GM18867 (cell line): ENCODE data around the gene CLTB.
A peak's percentile ranks its signal among the peaks of the same experiment; 100 is the strongest.

Source experiments
- ATAC-seq: cut with Tn5 transposase; IDR thresholded peaks from one replicate; pipeline ENCODE4 v1.9.1; 2021; ENCODE audit warnings: mild to moderate bottlenecking, moderate library complexity; ENCODE audit not compliant: unreplicated experiment

The CLTB gene

DNA sequence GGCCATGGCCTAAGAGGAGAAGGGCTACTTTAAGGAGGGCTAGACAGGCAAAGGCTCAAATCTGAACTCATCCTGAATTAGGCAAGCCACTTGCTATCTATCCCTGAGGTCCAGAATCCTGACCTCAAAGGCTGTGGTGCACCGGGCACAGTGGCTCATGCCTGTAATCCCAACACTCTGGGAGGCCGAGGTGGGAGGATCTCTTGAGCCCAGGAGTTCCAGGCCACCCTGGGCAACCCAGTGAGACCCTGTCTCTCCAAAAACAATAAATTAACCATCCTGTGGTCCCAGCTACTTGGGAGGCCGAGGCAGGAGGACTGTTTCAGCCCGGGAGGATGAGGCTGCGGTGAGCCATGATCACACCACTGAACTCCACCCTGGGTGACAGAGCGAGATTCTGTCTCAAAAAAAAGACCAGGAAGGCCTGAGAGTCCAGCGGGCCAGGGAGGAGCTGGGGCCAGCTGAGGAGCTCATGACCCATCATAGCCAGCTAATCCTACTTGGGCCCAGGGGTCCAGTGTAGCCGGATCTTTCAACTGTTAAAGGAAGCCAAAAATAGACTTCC is 31.9 kb downstream of the CLTB start:
- no peak for ATAC-seq

DNA sequence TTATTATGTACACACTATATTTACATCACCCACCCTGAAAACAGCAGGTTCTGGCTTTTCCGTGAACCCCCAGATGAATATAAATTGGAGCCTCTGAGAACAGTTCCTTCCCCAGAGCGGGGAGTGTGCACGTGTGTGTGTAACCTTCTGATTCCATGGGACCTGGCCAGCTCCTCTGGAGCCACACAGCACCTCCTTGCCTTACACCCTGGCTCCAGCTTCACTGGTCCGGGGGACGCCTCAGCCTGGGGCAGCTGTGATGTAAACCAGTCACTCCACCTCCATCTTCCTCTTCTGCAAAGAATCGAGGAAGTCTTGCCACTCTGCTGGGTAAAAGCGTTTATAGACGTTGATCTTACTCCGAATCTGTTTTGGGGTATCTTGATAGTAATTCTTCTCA is 32.4 kb downstream of the CLTB start:
- ATAC-seq = no peak

DNA sequence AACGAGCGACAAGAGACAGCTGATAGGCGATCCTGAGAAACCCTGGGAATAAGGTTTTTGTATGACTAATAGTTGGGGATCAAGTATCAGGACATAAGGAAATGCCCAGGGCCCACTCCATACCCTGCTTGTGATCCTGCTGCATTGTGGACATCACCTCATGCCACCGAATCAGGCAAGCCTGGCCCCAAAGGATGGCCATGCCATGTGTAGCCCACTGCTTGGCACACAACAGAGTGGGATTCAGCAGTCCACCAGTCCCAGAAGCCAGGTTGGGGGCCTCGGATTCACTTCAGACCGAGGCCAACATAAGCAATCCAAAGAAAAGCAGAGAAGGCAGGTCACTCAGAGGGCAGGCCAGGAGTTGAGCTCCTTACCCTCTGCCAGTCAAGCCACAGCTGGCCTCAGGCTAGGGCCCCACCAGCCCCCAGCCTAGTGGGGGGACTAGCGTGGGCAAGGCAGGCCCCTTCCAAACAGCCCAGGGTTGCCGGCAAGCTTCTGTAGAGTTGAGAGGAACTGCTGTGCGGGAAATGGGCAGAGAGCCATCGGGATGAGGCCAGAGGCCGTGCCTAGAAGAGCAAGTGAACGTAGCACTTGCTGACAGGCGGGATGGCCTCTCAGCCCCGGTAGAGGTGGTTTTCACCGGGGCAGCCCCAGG is 33.0 kb downstream of the CLTB start:
- no peak for ATAC-seq

DNA sequence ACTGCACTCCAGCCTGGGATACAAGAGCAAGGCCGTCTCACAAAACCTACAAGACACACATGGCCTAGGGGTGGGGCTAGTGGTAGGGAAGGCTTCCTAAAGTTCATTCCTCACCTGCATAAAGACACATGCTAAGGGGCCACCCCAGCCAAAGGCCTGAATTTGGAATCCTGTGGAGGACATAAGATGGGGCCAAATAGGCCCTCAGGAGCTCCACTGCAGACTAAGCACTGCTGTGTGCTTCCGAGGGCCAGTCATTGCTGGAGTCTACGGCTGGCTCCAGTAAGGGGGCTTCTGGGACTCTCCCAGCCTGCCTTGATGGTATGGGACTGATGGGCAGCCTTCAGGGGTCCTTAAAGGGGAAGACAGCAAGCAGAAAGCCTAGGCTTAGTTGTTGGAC is 33.6 kb downstream of the CLTB start:
- no peak for ATAC-seq

DNA sequence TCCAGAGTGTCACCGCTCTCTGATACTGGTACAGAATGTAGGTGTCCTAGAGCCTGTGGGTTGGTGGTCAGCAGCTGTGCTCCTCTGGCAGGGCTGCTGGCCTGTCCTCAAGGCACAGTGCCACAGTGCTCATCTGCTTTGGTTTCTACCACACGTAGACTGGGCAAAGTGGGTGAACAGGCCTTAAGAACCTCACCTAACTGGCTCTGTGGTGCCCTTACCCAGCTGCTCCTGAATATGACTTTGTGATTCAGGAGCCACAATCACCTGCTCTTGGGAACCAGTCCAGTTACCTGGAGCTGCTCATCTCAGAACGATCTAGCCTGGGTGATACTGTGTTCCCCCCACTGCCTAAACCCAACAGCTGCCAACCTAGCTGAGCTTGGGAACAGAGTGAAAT is 34.4 kb downstream of the CLTB start:
- ATAC-seq = no peak

DNA sequence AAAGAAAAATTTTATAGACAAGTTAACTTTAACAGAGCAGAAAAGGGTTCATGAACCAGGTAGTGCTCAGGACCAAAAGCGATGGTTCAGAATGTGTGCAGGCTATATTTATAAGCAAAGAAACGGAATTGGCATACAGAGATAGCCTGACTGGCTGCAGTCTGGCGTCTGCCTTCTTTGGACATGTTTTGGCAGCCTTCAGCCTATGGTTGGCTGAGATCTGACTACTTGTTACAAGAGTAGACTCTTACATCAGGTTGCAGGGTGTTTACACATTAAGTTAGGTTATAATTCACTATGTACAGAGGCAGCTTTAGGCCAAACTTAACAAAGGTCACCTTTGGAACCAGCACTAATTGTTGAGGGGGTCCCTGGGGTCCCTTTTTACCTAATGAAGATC is 34.9 kb downstream of the CLTB start:
- ATAC-seq = no peak

DNA sequence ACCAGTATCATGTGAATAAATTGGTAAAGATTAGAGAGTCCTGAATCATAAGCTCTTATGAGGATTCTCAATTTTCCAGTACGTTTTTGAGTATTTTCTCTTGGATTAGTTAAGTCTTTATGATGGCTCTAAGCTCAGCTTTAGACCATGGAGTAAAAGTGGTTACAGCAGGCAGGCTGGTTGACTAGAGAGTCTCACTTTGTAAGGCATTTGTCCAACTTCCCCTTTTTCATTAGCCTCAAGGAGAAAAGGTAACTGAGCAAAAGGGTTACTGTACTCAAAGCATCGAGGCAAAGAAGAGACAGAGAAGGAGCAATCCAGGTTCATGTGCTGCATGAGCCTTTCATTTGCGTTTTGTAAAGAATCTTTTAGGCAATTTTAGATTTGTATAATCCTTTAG is 36.5 kb downstream of the CLTB start:
- ATAC-seq = peak; percentile 55

DNA sequence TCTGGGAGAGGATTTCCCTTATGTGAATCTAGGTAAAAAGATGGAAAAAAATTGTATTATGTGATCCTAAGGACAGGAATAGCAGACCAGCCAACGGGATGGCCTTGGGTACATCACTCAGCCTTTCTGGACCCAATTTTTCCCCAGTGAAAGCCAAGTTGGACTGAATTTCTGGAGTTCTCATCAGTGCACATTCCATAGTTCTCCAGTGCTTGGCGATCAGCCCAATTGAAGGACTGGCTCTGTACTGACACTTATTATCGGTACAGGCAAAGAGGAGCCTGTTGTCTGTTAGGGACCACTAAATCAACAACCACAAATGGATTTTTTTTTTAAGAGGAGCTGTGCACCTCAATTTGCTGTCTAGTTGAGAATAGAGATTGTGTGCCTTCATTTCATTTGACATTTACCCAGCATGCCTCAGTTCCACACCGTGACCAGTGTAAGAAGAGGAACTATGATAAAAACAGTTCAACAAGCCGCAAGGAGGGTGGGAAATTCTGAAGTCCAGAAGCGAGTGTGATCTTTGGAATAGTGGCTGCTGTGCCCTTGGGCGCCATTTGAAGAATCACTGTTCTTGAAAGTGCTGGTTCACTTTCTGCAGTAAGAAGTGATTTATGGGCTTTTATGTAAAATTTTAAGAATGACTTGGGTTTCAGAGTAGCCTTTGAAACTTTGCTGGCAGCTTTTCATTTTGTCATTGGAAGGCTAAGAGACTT is 43.1 kb downstream of the CLTB start:
- ATAC-seq = no peak

DNA sequence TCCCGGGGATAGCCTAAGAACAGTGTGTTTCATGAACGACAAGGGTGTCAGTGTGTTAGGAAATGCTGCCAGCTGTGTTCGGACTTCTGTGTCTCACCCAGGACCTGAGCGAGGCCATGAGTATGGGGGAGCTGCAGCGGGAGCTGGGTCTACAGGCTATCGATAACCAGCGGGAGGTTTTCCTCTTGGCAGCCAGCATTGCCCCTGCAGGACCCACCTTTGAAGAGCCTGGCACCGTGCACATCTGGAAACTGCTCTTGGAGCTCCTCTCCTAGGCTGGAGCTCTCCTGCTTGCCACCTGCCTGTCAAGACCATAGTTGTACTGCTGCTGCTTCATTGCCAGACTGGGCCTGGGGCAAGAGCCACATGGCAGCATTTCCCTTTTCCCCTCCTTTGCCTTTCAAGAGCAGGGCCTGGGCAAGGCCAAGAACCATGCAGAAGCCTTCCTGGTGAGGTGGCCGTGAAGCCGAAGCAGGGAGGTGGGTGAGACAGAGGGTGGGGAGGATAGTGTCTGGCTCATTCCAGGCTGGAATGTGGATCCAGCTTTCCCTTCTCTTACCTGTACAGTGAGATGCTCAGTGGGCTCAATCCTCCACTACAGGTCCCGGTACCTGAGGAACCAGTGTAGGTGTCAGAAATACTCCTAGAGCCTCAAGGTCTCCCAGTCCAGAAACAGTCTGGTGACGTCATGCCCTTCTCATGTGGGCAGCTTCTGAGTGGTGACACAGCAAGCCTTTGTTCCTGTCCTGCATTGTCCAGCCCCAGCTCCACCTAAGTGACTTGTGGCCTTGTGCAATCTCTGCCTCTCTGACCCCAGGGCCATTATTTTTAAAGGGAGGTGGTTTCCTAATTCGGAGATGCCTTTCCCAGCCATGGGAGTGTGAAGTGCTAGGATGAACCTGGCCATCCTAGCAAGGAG is 44.5 kb downstream of the CLTB start:
- no peak for ATAC-seq

DNA sequence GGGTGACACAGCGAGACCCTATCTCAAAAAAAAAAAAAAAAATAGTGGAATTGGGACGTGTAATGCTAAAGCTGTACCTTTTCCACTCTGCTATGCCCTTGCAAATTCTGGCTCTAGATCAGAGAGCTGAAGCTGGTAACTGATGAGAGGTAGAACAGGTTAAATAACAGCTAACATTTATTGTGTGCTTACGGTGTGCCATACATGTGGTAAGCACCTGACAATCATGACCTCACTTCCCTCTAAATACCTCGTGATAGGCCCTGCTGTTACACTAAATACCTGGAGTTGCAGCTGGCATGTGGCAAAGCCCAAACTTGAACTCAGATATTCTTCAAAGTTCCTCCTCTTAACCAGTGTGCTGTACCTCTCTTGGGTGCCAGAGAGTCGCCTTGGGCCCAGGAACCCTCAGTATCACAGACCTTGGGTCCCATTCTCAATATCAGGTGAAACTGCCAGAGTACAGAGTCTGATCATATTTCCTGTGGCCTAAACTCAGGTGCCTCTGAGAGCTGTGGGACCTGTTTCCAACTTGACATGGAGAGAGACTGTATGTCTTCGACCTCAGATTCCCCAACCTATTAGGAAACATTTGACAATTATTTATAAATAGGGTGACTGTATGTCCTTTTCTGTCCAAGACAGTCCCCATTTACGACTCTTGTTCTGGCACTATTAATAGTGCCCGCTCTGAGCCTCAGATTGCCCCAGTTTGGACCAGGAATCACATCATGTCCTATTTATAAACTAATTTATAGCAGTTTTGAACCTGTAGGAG is 46.2 kb downstream of the CLTB start:
- no peak for ATAC-seq

DNA sequence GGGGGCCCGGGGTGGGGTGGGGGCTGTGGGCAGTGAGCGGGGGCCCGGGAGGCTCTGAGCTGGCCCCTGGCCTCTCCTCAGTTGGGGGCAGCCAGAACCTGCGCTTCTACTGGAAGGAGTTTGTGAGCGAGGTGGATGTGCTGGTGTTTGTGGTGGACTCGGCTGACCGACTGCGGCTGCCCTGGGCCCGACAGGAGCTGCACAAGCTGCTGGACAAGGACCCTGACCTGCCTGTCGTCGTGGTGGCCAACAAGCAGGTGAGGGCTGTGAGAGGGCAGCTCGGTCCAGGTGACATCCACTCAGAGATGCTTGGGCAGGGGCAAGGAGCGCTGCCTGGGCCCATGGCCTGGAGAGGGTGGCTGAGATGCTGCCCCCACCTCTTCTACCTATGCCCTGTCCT is 47.6 kb downstream of the CLTB start:
- no peak for ATAC-seq

DNA sequence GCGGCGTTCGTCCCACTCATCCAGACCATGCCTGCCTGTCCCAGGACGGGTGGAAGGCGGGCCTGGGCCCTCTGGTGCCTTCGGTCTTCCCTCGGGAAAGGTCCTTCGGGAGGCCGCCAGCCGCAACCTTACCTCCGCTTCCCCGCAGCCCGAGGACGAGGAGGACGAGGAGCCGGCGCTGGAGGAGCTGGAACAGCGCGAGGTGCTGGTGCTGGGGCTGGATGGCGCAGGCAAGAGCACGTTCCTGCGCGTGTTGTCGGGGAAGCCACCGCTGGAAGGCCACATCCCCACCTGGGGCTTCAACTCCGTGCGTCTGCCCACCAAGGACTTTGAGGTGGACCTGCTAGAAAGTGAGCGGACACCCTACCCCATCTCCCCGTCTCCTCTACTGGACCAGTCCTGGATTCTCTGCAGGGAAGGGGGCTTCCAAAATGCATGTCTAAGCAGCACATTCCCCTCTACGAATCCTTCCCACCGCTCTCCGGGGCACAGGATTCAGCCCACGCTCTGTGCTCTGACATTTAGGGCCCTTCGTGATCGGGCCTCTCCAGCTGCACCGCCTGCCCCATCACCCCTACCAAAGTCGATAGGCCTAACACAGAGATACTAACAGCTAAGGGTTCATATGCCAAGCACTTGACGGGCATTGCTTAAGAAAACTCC is 50.0 kb downstream of the CLTB start:
- ATAC-seq = no peak

DNA sequence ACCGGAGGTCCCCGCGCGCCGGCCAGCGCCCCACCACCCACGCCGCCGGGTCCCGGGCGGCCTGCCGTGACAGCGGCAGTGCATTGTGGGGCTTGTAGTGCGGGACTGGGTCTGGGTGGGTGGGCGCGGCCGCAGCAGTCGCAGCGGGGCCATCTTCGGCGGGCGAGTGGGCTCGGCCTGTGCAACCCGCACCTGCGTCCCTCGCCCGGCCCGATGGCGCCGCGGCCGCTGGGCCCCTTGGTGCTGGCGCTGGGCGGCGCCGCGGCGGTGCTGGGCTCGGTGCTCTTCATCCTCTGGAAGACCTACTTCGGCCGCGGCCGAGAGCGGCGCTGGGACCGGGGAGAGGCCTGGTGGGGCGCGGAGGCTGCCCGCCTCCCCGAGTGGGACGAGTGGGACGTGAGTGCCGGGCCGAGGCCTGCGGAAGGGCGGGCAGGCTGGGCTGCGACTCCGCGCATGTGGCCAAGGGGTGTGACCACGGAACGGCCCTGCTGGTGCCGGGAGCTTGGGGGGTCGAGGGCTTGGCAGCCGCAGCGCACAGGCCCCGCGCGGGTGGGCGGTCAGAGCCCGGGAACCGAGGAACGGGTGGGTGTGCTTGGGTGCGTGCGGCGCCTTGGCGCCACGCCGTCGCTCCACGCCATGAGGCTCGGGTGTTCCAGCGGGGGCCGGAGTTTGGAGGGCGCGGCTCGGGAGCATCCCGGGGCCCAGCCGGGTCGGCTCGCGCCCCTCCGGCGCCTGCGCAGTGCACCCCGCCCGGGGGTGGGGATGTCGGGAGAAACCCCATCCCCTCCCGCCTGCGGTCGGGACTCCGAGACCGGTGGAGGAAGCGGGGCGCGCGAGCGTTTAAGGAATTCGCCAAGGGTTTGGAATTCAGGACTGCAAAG is 50.7 kb downstream of the CLTB start, which contains the start of gene ARL10:
ARL10 (plus strand) TSS at position 137 of the 881 bp plus-strand sequence; CDS start at position 214, 77 bp downstream.
- ATAC-seq = peak; percentile 31

DNA sequence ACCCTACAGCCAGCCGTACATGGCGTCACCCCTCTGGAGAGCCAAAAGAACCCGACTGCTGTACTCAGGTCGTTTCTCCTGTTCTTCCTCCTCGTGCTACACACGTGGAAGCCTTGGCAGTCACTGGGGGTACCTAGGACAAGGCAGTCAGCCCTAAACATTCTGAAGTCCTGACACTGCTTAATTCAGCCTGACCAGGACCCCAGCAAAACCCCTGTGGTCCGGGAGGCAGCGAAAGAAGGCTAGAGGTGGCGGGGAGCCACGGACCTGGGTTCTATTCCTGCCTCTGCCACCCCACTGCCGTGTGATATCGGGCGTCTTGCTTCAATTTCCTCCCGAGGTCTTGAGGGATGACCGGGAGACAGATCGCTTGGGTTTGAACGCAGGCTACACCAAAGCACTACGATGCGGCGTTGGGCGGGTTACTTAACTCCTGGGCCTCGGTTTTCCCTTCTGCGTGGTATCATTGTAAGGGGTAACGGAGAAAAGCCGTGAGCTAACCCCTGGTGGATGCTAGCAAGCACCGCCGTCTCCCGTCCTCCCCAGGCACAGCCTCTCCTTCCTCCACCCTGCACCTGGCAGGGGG is 51.5 kb downstream of the CLTB start:
- no peak for ATAC-seq

DNA sequence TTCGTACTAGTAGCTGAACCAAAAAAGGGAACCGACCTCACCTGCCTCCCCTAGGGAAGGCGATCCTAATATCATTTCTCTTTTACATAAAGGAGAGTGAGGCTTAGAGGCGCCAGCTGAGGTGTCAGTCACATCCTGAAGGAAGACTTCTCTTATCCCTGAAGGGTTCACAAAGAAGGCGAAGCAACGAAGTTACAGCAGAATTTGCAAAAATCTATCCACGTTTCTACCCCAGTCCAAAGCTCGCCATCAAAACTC is 54.2 kb downstream of the CLTB start:
- ATAC-seq = peak; percentile 0

DNA sequence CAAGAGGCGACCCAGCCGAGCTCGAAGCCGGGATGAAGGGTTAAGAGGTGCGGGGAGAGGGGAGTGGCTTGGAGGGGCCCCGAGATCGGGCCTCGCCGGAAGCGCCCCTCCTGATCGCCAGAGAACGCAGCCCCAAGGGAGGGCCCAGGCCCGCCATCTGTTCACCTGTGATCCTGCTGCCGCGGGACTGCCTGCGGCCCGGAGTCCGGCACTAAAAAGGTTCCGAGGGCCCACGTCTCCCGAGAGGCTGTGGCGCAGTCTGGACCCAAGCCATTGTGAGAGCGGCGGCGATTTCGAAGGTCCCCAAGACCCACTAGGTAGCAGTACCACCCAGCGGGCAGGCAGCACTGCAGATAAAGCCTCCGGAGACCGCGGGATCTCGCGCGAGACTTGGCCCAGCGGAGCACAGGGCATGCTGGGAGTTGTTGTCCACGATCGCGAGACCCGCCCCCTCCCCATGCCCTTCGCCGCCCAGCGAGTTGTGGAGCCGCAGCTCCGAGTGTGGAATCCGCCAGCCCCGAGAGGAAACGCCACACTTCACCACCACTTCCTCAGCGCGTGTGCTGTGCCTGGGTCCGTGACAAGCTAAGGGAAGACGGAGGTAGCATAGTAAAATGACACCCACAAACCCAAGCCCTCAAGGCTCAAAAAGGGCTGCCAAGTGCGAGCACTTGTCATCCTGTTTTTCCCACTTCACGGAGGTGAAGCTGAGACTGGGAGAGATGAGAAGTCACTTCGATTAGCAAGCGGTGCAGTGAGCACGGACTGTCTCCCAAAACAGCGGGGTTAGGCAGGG is 54.7 kb downstream of the CLTB start, which contains the start of gene KIAA1191:
KIAA1191 (minus strand) TSS at position 328 of the 796 bp plus-strand sequence. CDS start 2,256 bp downstream, outside the sequence.
- peak; percentile 90 for ATAC-seq

DNA sequence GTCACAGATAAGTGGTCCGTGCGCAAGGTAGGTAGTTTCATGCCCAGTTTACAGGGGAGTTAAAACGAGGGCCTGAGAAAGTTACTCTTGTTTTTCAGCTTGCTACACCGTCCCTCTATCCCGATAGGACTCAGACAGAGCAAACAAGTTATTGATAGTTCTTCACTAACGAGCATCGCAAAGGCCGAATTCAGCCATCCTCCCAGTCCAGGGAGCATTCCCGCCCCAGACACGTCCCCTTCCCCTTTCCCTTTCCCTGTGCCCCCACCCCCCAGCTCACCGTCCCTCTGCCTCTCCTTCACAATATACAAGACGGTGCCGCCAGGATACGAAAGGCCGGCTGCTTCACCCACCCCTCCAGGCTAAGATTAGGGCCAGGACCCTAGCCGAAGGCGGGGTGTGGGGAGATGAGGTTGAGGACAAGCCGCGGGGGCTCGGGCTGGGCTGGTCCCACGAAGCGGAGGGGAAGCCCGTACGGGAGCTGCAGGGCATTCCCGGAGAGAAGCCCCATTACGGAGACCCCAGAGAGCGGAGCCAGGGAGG is 55.4 kb downstream of the CLTB start:
- ATAC-seq = no peak

DNA sequence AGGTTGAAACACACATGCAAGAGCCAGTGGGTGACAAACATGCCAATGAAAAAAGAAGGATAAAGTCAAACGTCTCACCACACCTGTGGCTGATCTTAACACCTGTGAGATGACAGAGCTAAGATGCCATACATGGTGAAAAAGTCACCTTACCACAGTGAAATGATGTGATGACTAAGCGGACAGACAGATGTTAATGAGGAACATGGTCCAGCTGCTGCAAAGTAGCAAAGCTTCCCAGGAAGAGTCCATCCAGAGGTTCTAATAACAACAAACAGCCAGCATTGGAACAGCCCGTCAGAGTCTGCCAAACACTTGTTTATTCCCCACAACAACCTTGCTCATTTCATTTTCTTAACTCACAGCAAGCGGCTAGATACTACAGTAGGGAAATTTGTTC is 56.7 kb downstream of the CLTB start:
- ATAC-seq = no peak
